22Rv1 (cell line): ENCODE data around the gene TGFBRAP1.

ENCODE experiments used
- ZFX ChIP-seq: fragments of 450-650 bp; IDR thresholded peaks from 2 replicates; pipeline ENCODE4 v1.6.1; 2017; ENCODE audit warnings: antibody characterized with exemption, borderline replicate concordance
- TF ChIP-seq, protein P1 (sequence below): fragments of 450-650 bp; IDR thresholded peaks from 2 replicates; pipeline ENCODE4 v1.5.1; 2017; ENCODE audit warnings: mild to moderate bottlenecking

GRCh38 chr2:105361102-105361889 is 31.8 kb upstream of the TGFBRAP1 start:
- TF ChIP-seq, protein P1, sequence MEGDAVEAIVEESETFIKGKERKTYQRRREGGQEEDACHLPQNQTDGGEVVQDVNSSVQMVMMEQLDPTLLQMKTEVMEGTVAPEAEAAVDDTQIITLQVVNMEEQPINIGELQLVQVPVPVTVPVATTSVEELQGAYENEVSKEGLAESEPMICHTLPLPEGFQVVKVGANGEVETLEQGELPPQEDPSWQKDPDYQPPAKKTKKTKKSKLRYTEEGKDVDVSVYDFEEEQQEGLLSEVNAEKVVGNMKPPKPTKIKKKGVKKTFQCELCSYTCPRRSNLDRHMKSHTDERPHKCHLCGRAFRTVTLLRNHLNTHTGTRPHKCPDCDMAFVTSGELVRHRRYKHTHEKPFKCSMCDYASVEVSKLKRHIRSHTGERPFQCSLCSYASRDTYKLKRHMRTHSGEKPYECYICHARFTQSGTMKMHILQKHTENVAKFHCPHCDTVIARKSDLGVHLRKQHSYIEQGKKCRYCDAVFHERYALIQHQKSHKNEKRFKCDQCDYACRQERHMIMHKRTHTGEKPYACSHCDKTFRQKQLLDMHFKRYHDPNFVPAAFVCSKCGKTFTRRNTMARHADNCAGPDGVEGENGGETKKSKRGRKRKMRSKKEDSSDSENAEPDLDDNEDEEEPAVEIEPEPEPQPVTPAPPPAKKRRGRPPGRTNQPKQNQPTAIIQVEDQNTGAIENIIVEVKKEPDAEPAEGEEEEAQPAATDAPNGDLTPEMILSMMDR: no peak
- TF ChIP-seq ZFX: no peak
